Measurements from ENCODE around the gene IPP. TPM values are rescaled to one million over a fixed set of nuclear protein-coding genes. Genes with fewer than 3 reads are reported as not detected.
A peak's percentile ranks its signal among the peaks of the same experiment; 100 is the strongest.
"Not testable (repeated sequence)": the region's sequence is repeated elsewhere in the genome, so short reads cannot be mapped to it uniquely, and the experiment has no call there.

The IPP gene
- total RNA-seq, 4 donors from 2014 or later, result 1.2 to 25.6 (median 13.6) TPM

- DNase-seq, result no peak
- no peaks in the 10 kb centered on the region for H3K27me3 ChIP-seq
- TF ChIP-seq POLR2A (IDR thresholded peaks at IDR 0.05) (no peak), CTCF (IDR thresholded peaks at IDR 0.05) (no peak)
- H3K4me3 ChIP-seq, result peak overlapping the region in 1 of 2 donors; percentile 77
- intact Hi-C loops (cut with DNase I; ENCODE audit: low total_unique reads), result no loop called here
- peaks cover 8 to 10% of the 10 kb centered on the region in 2 donors for H3K4me1 ChIP-seq
- no peaks in the 10 kb centered on the region for H3K9me3 ChIP-seq
- H3K27ac ChIP-seq, result peak overlapping the region in 1 of 2 donors; percentile 99
- H3K36me3 ChIP-seq, result no peaks in the 10 kb centered on the region
These were observed 66.1 kb downstream of the IPP start for GRCh38 chr1:45684402-45684801.

DNA sequence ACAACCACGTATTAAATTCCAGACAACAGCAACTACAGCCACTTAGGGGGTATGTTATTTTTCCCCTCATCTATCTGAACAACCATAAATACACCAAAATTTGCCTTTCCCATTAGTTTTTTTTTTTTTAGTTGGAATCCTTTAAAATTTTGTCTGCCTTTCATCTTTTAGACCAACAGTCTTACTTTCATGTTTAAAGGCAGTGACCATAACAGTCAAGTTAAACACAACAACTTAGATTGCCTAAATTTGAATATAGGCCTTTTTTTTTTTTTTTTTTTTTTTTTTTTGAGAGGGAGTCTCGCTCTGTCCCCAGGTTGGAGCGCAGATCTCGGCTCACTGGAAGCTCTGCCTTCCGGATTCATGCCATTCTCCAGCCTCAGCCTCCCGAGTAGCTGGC lies 67.5 kb downstream of the IPP start:
- intact Hi-C loops (cut with DNase I; ENCODE audit: low total_unique reads), result no loop called here
- no peaks in the 10 kb centered on the region for H3K27me3 ChIP-seq
- no peak for TF ChIP-seq CTCF (IDR thresholded peaks at IDR 0.05)
- TF ChIP-seq POLR2A (IDR thresholded peaks at IDR 0.05), result no peak
- H3K4me1 ChIP-seq, result peaks cover 12 to 13% of the 10 kb centered on the region in 2 donors
- H3K9me3 ChIP-seq, result no peaks in the 10 kb centered on the region
- H3K36me3 ChIP-seq, result no peaks in the 10 kb centered on the region
- no peak for DNase-seq
- H3K4me3 ChIP-seq, result no peak overlapping the region
- H3K27ac ChIP-seq, result peak overlapping the region in 1 of 2 donors; percentile 3

GRCh38 chr1:45679123-45679522 lies 71.3 kb downstream of the IPP start:
- no peak overlapping the region for H3K4me3 ChIP-seq
- H3K4me1 ChIP-seq, result peaks cover 12 to 13% of the 10 kb centered on the region in 2 donors
- H3K27me3 ChIP-seq, result no peaks in the 10 kb centered on the region
- H3K9me3 ChIP-seq, result no peaks in the 10 kb centered on the region
- peak overlapping the region; percentile 17 to 24 for H3K27ac ChIP-seq
- TF ChIP-seq CTCF (IDR thresholded peaks at IDR 0.05) (no peak), POLR2A (IDR thresholded peaks at IDR 0.05) (no peak)
- intact Hi-C loops (cut with DNase I; ENCODE audit: low total_unique reads), result no loop called here
- no peaks in the 10 kb centered on the region for H3K36me3 ChIP-seq
- no peak for DNase-seq

- intact Hi-C loops (cut with DNase I; ENCODE audit: low total_unique reads), result no loop called here
- Histone ChIP-seq H3K27me3 (no peaks in the 10 kb centered on the region), H3K36me3 (no peaks in the 10 kb centered on the region), H3K4me1 (peaks cover 12 to 13% of the 10 kb centered on the region in 2 donors), H3K4me3 (no peak overlapping the region), H3K9me3 (no peaks in the 10 kb centered on the region), H3K27ac (peak overlapping the region in 1 of 2 donors; percentile 17)
- TF ChIP-seq CTCF (IDR thresholded peaks at IDR 0.05) (no peak), POLR2A (IDR thresholded peaks at IDR 0.05) (no peak)
- no peak for DNase-seq
These were observed 72.0 kb downstream of the IPP start for GRCh38 chr1:45678489-45678888.

DNA sequence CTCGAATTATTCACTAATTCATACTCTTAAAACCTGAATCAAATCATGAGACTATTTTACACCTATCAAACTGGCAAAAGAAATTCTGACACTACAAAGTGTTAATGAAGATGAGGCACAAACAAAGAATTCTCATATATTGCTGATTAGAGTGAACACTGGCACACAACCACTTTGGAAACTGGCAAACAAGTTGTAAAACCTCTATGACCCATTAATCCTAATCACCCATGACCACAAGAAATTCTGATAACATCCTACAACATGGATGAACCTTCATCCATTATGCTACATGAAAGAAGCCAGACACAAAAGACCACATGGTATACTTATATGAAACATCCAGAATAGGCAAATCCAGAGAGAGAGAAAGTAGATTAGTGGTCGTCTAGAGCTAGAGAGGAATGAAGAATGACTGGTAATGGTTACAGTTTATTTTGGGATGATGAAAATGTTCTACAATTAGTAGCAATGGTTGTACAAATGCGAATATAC lies 72.7 kb downstream of the IPP start:
- H3K4me3 ChIP-seq, result no peak overlapping the region
- no peaks in the 10 kb centered on the region for H3K27me3 ChIP-seq
- peaks cover 12 to 13% of the 10 kb centered on the region in 2 donors for H3K4me1 ChIP-seq
- no peaks in the 10 kb centered on the region for H3K9me3 ChIP-seq
- intact Hi-C loops (cut with DNase I; ENCODE audit: low total_unique reads), result no loop called here
- DNase-seq, result no peak
- H3K27ac ChIP-seq, result no peak overlapping the region
- TF ChIP-seq POLR2A (IDR thresholded peaks at IDR 0.05) (no peak), CTCF (IDR thresholded peaks at IDR 0.05) (no peak)
- no peaks in the 10 kb centered on the region for H3K36me3 ChIP-seq

DNA sequence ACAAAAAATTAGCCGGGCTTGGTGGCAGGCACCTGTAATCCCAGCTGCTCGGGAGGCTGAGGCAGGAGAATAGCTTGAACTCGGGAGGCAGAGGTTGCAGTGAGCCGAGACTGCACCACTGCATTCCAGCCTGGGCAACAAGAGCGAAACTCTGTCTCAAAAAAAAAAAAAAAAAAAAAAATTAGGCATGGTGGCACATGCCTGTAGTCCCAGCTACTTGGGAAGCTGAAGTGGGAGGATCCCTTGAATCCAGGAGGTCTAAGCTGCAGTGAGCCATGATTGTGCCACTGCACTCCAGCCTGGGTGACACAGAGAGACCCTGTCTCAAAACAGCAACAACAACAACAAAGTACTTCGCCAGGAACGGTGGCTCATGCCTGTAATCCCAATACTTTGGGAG lies 73.9 kb downstream of the IPP start:
- H3K27me3 ChIP-seq; H3K4me3 ChIP-seq; H3K36me3 ChIP-seq; H3K9me3 ChIP-seq; H3K27ac ChIP-seq; intact Hi-C loops (cut with DNase I; ENCODE audit: low total_unique reads); DNase-seq: not testable (repeated sequence)
- H3K4me1 ChIP-seq, result peaks cover 7 to 11% of the 10 kb centered on the region in 2 donors
